ENCODE measurements around the gene PWWP2A. TPM values are rescaled to one million over a fixed set of nuclear protein-coding genes. Genes with fewer than 3 reads are reported as not detected.

Gene PWWP2A
- total and polyA plus RNA-seq, 10 of the 15 experiments (the other 5 are each of a cell fraction or from before 2014, with no cell fraction given): 5.7 to 26.1 (median 17.7) TPM

DNA sequence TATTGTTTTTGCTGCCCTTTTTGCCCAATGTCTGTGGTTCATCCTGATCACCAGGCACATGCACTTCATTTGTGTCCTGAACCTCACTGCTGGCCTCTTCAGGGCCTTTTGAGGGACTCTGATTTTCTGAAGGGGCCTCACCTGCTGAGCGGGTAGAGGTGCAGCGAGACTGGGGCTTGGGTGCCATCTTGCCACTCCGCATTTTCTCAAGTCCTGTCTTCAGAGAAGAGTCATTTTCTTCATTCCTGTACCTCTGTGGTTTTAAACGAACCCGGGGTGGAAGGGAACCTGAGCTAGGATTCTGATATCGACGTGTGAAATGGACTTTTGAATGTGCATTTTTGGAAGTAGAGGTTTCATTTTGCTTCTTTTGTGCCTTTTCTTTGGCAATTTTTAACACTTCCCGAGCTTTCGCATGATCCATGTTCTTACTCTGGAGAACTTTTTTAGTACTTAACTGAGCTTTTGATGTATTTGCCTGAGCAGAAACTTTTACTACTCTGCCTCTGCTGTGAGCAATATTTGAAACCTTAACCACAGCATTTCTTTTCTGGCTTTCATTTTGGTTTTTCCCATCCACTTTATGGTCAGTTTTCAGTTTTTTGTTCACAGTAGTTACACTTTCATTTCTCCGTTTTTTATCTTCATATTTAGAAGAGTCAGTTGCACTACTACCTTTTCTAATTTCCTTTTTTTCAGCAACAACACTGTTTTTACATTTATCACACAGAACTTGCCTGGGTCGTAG, 26.1 kb downstream of the PWWP2A start (continued):
- TF ChIP-seq, protein P1, sequence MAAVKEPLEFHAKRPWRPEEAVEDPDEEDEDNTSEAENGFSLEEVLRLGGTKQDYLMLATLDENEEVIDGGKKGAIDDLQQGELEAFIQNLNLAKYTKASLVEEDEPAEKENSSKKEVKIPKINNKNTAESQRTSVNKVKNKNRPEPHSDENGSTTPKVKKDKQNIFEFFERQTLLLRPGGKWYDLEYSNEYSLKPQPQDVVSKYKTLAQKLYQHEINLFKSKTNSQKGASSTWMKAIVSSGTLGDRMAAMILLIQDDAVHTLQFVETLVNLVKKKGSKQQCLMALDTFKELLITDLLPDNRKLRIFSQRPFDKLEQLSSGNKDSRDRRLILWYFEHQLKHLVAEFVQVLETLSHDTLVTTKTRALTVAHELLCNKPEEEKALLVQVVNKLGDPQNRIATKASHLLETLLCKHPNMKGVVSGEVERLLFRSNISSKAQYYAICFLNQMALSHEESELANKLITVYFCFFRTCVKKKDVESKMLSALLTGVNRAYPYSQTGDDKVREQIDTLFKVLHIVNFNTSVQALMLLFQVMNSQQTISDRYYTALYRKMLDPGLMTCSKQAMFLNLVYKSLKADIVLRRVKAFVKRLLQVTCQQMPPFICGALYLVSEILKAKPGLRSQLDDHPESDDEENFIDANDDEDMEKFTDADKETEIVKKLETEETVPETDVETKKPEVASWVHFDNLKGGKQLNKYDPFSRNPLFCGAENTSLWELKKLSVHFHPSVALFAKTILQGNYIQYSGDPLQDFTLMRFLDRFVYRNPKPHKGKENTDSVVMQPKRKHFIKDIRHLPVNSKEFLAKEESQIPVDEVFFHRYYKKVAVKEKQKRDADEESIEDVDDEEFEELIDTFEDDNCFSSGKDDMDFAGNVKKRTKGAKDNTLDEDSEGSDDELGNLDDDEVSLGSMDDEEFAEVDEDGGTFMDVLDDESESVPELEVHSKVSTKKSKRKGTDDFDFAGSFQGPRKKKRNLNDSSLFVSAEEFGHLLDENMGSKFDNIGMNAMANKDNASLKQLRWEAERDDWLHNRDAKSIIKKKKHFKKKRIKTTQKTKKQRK (IDR thresholded peaks at IDR 0.05; ENCODE audit: low read depth, low read length): no peak
- TF ChIP-seq PAX5 (IDR thresholded peaks at IDR 0.05; ENCODE audit: borderline replicate concordance, low read depth, low read length): no peak
- TF ChIP-seq POU2F2 (IDR thresholded peaks at IDR 0.05; ENCODE audit: borderline replicate concordance, low read depth, low read length): 0 out of 3 replicates have a peak, but pooled peaks have one; percentile 24
- TF ChIP-seq IRF4 (IDR thresholded peaks at IDR 0.05; ENCODE audit: low read depth, low read length): no peak
- no peak for TF ChIP-seq ATF3 (IDR thresholded peaks at IDR 0.05; ENCODE audit: borderline replicate concordance, extremely low read depth, low read depth, low read length)
- TF ChIP-seq RAD21 (IDR thresholded peaks at IDR 0.05; ENCODE audit: insufficient read depth, low read depth, low read length): no peak
- TF ChIP-seq HDGF (IDR thresholded peaks at IDR 0.05): no peak
- no peak for TF ChIP-seq ZSCAN29 (IDR thresholded peaks at IDR 0.05)
- no peak for TF ChIP-seq NFXL1 (IDR thresholded peaks at IDR 0.05; ENCODE audit: borderline replicate concordance)
- no peak for TF ChIP-seq NR2F1 (conservative IDR thresholded peaks at IDR 0.05)
- peak; percentile 19 for TF ChIP-seq JUNB (IDR thresholded peaks at IDR 0.05)
- TF ChIP-seq BRCA1 (IDR thresholded peaks at IDR 0.05; ENCODE audit: low read depth, low read length): no peak
- TF ChIP-seq YY1 (IDR thresholded peaks at IDR 0.05; ENCODE audit: low read depth, low read length): peak; percentile 76
- TF ChIP-seq, protein P2, sequence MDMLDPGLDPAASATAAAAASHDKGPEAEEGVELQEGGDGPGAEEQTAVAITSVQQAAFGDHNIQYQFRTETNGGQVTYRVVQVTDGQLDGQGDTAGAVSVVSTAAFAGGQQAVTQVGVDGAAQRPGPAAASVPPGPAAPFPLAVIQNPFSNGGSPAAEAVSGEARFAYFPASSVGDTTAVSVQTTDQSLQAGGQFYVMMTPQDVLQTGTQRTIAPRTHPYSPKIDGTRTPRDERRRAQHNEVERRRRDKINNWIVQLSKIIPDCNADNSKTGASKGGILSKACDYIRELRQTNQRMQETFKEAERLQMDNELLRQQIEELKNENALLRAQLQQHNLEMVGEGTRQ (IDR thresholded peaks at IDR 0.05; ENCODE audit: borderline replicate concordance, low read depth, low read length): no peak
- no peak for TF ChIP-seq SMAD1 (IDR thresholded peaks at IDR 0.05; ENCODE audit: low read depth, partially characterized antibody)
- TF ChIP-seq PRDM15 (CRISPR knock-in tag; IDR thresholded peaks at IDR 0.05): no peak
- TF ChIP-seq SIN3A (IDR thresholded peaks at IDR 0.05; ENCODE audit: low read depth, low read length): no peak
- peak; percentile 11; the same call in 1 of the 2 replicates for TF ChIP-seq CBX5 (IDR thresholded peaks at IDR 0.05; ENCODE audit: low read depth)
- no peak for TF ChIP-seq FOXK2 (IDR thresholded peaks at IDR 0.05)
- TF ChIP-seq NR2C1 (IDR thresholded peaks at IDR 0.05): no peak
- TF ChIP-seq SMC3 (IDR thresholded peaks at IDR 0.05; ENCODE audit: borderline replicate concordance, low read length): no peak
- TF ChIP-seq CREM (IDR thresholded peaks at IDR 0.05; ENCODE audit: low read depth): no peak
- TF ChIP-seq POLR2AphosphoS2 (IDR thresholded peaks at IDR 0.05; ENCODE audit: low read depth, low read length): no peak

All from GM12878 (cell line).